Suppressor macrophage treated with lipopolysaccharide for 4 hours (primary cell): ENCODE measurements around the gene TSPY2.
"Not testable (repeated sequence)": the region's sequence is repeated elsewhere in the genome, so short reads cannot be mapped to it uniquely, and the experiment has no call there.

ENCODE experiments used
- DNase-seq: peaks from one replicate; pipeline ENCODE4 v3.0.0-alpha.2; 2020

Gene TSPY2

GRCh38 chrY:6245923-6246322, at the start of gene TSPY2:
Gene TSPY2 (plus strand): TSS chrY:6246223. CDS start chrY:6246269, 46 bp downstream.
- DNase-seq = not testable (repeated sequence)

GRCh38 chrY:6209565-6209964, 36.5 kb upstream of the TSPY2 start:
- DNase-seq = not testable (repeated sequence)

- DNase-seq = not testable (repeated sequence)
These were observed 29.0 kb upstream of the TSPY2 start for GRCh38 chrY:6217045-6217444.

DNA sequence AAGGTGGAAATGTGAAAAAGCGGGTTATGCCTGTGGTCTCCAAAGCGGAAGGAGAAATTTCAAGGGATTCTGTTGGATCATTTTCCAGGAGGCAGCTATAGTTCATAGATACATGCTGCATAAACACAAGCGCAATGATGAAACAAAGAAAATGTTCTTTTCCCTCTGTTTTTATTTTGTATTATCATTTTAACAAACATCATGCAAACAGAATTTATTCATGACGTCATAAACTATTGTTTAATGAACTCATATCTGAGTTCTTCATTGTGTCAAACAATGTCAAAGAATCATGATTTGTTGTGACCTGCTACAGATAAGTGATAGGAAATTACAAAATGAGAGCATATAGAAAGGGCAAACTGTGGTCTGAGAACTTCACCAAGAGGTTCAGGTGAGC, 23.8 kb downstream of the TSPY2 start:
- DNase-seq = not testable (repeated sequence)
